PC-9 (cell line): ENCODE data around the gene TMEM156. TPM values are rescaled to one million over a fixed set of nuclear protein-coding genes. Genes with fewer than 3 reads are reported as not detected.

Experiments
- BruUV-seq: library from RNA; stranded (reverse); fragments of 400-500 nt; replicated peaks from 2 replicates; lab custom pipeline; 2021; lab: Mats Ljungman, UMichigan
- CTCF ChIA-PET: fragments of 300-600 bp; sonication (Branson Sonifier 250); formaldehyde crosslinking; loops from one replicate; lab custom pipeline; 2022; ENCODE audit warnings: antibody characterized with exemption; lab: Charles Lee
- POLR2A ChIA-PET: fragments of 300-600 bp; sonication (Branson Sonifier 250); formaldehyde crosslinking; loops from one replicate; lab custom pipeline; 2022; ENCODE audit warnings: antibody characterized with exemption; ENCODE audit not compliant: unreplicated experiment; lab: Charles Lee
- DNase-seq, 2 experiments: peaks; one replicate each; pipeline versions ENCODE4 v3.0.0 to v3.0.0-alpha.2; 2015 to 2022; ENCODE audit warnings: mixed read lengths in 1 of 2
- H2AFZ ChIP-seq: fragments of 200-600 bp; sonication (generic); 2 replicates; pipeline ENCODE4 v1.8.1; 2017; ENCODE audit warnings: antibody characterized with exemption
- H3F3A ChIP-seq: fragments of 200-600 bp; sonication (generic); 2 replicates; pipeline ENCODE4 v1.8.1; 2017; ENCODE audit warnings: antibody characterized with exemption, mild to moderate bottlenecking, low read depth; ENCODE audit not compliant: insufficient read depth
- H3K27ac ChIP-seq: fragments of 200-600 bp; sonication (generic); 2 replicates; pipeline ENCODE4 v1.6.1; 2016; ENCODE audit warnings: mixed run types
- H3K27me3 ChIP-seq: fragments of 200-600 bp; sonication (generic); 2 replicates; pipeline ENCODE4 v1.6.1; 2016; ENCODE audit warnings: low read depth, mixed run types; ENCODE audit not compliant: insufficient read depth
- H3K36me3 ChIP-seq: fragments of 200-600 bp; sonication (generic); 2 replicates; pipeline ENCODE4 v1.6.1; 2016; ENCODE audit warnings: low read depth, mixed run types
- H3K4me1 ChIP-seq: fragments of 200-600 bp; sonication (generic); replicated peaks from 2 replicates; pipeline ENCODE4 v1.6.1; 2016; ENCODE audit warnings: mixed run types; ENCODE audit not compliant: insufficient read depth
- H3K4me2 ChIP-seq: fragments of 200-600 bp; sonication (generic); 2 replicates; pipeline ENCODE4 v1.6.1; 2017; ENCODE audit warnings: mixed run types
- H3K4me3 ChIP-seq: fragments of 200-600 bp; sonication (generic); 2 replicates; pipeline ENCODE4 v1.6.1; 2016; ENCODE audit warnings: mixed run types
- H3K79me2 ChIP-seq: fragments of 200-600 bp; sonication (generic); 2 replicates; pipeline ENCODE4 v1.6.1; 2017; ENCODE audit warnings: low read depth, mixed run types
- H3K9me2 ChIP-seq: fragments of 200-600 bp; sonication (generic); 2 replicates; pipeline ENCODE4 v1.8.1; 2017; ENCODE audit warnings: mild to moderate bottlenecking; ENCODE audit not compliant: insufficient read depth
- H3K9me3 ChIP-seq: fragments of 200-600 bp; sonication (generic); 2 replicates; pipeline ENCODE4 v1.8.1; 2016; ENCODE audit warnings: low read depth; ENCODE audit not compliant: insufficient read depth
- H4K20me1 ChIP-seq: fragments of 200-600 bp; sonication (generic); 2 replicates; pipeline ENCODE4 v1.8.1; 2017; ENCODE audit not compliant: insufficient read depth
- EZH2 ChIP-seq: fragments of 200-600 bp; sonication (generic); IDR thresholded peaks from 2 replicates; pipeline ENCODE4 v1.8.0; 2017; ENCODE audit warnings: antibody characterized with exemption, low read depth
- intact Hi-C: fragments of 100-400 bp; cut with micrococcal nuclease; formaldehyde crosslinking; loops from one replicate; pipeline ENCODE4 v1.10.0; 2022; ENCODE audit not compliant: unreplicated experiment
- total RNA-seq: library from RNA; stranded (reverse); gene quantifications from 2 replicates; pipeline ENCODE4 v1.2.3, GENCODE V29; 2021
- TF ChIP-seq, protein P1 (sequence below): fragments of 200-600 bp; sonication (generic); conservative IDR thresholded peaks from 2 replicates; pipeline ENCODE4 v1.6.1; 2017; ENCODE audit warnings: mixed run types, antibody characterized with exemption, mild to moderate bottlenecking, moderate library complexity

Gene TMEM156
- total RNA-seq, 1 experiment from 2014 or later = 29.3 TPM

DNA sequence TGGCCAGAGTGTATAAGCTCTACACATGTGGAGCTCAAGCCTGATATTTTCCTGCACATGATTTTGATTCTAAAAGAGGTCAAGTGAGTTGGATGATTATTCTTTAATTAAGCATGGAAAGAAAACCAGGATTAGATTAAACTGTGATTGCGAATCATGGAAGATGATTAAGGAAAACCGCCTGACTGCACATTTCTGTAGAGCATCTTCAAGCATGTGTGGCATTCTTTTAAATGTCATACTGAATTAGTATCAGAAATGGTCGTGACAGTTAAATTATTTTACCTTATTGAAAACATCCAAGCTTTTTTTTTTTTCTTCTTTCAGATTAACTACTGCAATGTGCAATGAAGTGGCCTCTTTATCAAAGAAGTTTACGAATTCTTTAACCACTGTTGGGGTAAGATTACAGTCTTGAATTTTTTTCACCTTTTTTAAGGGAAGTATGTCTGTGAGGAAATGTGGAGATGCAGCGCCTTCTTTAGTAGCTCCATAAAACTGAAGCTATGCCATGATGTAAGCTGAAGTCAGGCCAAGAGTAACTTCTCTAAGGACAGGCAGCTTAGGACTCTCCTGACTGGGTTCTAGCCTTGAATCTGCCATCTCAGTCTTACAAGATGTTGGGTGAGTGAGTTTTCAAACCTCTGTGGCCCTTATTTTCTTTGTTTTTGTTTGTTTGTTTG is 96.7 kb downstream of the TMEM156 start:
- DNase-seq = no peak
- Histone ChIP-seq H3K4me1 (no peaks in the 10 kb centered on the region), H3K27me3 (no peaks in the 10 kb centered on the region), H3K9me3 (no peaks in the 10 kb centered on the region), H3K4me3 (no peak overlapping the region), H3K9me2 (no peaks in the 10 kb centered on the region), H4K20me1 (no peaks in the 10 kb centered on the region), H3K4me2 (no peak overlapping the region), H2AFZ (no peak overlapping the region), H3K79me2 (no peaks in the 10 kb centered on the region), H3K36me3 (0 out of 2 replicates have a peak, but pooled peaks cover 5% of the 10 kb centered on the region), H3K27ac (no peak overlapping the region), H3F3A (no peaks in the 10 kb centered on the region)
- intact Hi-C loops = no loop called here
- ChIA-PET POLR2A (no interaction called here), CTCF (interaction anchor here (0.6 kb wide), 1 partner anchor 176 kb away, joined by 4 read pairs; no protein-coding TSS in a partner anchor)
- TF ChIP-seq, protein P1, sequence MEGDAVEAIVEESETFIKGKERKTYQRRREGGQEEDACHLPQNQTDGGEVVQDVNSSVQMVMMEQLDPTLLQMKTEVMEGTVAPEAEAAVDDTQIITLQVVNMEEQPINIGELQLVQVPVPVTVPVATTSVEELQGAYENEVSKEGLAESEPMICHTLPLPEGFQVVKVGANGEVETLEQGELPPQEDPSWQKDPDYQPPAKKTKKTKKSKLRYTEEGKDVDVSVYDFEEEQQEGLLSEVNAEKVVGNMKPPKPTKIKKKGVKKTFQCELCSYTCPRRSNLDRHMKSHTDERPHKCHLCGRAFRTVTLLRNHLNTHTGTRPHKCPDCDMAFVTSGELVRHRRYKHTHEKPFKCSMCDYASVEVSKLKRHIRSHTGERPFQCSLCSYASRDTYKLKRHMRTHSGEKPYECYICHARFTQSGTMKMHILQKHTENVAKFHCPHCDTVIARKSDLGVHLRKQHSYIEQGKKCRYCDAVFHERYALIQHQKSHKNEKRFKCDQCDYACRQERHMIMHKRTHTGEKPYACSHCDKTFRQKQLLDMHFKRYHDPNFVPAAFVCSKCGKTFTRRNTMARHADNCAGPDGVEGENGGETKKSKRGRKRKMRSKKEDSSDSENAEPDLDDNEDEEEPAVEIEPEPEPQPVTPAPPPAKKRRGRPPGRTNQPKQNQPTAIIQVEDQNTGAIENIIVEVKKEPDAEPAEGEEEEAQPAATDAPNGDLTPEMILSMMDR = no peak
- TF ChIP-seq EZH2 = no peak
- BruUV-seq = no TSS peak

DNA sequence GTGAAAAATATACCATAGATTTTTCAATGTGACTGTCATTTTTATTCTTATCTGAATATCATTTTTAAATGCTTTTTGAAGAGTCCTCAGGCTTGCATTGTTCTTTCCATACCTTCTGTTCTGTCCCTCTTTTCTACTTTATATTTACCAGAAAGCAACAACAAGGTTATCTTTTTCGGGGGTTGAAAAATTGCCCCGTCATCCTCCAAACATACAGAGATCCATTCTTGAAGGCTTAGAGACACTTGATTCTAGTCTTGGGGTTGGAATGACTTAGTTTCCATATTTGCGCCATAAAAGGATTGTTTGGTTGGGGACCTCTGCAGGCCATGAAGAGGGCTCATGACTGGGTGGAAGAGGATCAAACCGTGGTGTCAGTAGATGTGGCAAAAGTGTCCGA is 101.1 kb downstream of the TMEM156 start:
- ChIA-PET POLR2A (no interaction called here), CTCF (no interaction called here)
- Histone ChIP-seq H3K9me2 (no peaks in the 10 kb centered on the region), H2AFZ (no peak overlapping the region), H3F3A (no peaks in the 10 kb centered on the region), H3K36me3 (0 out of 2 replicates have a peak, but pooled peaks cover 5% of the 10 kb centered on the region), H3K79me2 (no peaks in the 10 kb centered on the region), H3K4me1 (no peaks in the 10 kb centered on the region), H3K4me3 (no peak overlapping the region), H3K9me3 (no peaks in the 10 kb centered on the region), H4K20me1 (no peaks in the 10 kb centered on the region), H3K27me3 (no peaks in the 10 kb centered on the region), H3K4me2 (no peak overlapping the region), H3K27ac (no peak overlapping the region)
- intact Hi-C loops = no loop called here
- BruUV-seq = no TSS peak
- TF ChIP-seq, protein P1 = no peak
- no peak for TF ChIP-seq EZH2
- no peak for DNase-seq

DNA sequence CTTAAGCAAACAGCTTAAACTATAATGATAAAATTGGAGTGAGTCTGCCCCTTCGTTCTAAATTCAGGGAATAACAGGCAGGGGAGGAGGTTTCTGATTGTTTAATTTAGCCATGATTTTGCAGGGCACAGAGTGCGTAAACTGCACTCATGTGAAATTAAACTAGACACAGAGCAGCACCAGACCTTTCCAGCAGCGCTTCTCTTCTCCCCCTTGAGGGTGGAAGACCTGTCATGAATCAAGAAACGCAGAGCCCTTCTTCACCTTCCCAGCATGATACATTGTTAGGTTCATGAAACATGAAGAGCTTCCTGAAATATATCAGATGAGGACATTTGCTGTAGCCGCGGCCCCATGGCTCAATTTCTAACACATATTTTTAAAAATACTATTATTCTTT is 101.5 kb downstream of the TMEM156 start:
- no TSS peak for BruUV-seq
- TF ChIP-seq EZH2 = no peak
- TF ChIP-seq, protein P1 = no peak
- H4K20me1 ChIP-seq = no peaks in the 10 kb centered on the region
- no peaks in the 10 kb centered on the region for H3K79me2 ChIP-seq
- 0 out of 2 replicates have a peak, but pooled peaks cover 5% of the 10 kb centered on the region for H3K36me3 ChIP-seq
- ChIA-PET CTCF (no interaction called here), POLR2A (interaction anchor here (0.6 kb wide), 1 partner anchor 14 kb away, joined by 6 read pairs; no protein-coding TSS in a partner anchor)
- no peaks in the 10 kb centered on the region for H3K9me2 ChIP-seq
- intact Hi-C loops = no loop called here
- no peaks in the 10 kb centered on the region for H3K27me3 ChIP-seq
- H3K9me3 ChIP-seq = no peaks in the 10 kb centered on the region
- DNase-seq = no peak
- H3F3A ChIP-seq = no peaks in the 10 kb centered on the region
- H3K4me3 ChIP-seq = no peak overlapping the region
- no peak overlapping the region for H3K27ac ChIP-seq
- H3K4me2 ChIP-seq = no peak overlapping the region
- no peak overlapping the region for H2AFZ ChIP-seq
- H3K4me1 ChIP-seq = no peaks in the 10 kb centered on the region
